ENCODE results near the gene ALDH9A1. TPM values are rescaled to one million over a fixed set of nuclear protein-coding genes. Genes with fewer than 3 reads are reported as not detected.

ALDH9A1 gene
- total RNA-seq, 1 donor from 2014 or later, result 68.2 TPM

DNA sequence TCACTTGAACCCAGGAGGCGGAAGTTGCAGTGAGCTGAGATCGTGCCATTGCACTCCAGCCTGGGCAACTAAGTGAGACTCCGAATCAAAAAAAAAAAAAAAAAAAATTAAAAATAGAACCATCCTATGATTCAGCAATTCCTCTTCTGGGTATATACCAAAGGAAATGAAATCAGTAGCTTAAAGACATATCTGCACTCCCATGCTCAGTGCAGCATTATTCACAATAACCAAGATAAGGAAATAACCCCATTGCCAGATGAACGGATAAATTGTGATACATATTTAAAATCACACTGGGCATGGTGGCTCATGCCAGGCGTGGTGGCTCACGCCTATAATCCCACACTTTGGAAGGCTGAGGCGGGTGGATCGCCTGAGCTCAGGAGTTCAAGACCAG, 23.8 kb downstream of the ALDH9A1 start:
- FAIRE-seq, result no peak

GRCh38 chr1:165671526-165671925, 26.8 kb downstream of the ALDH9A1 start:
- Mint-ChIP-seq H3K27me3 (ENCODE audit: low read depth, unreplicated experiment) (no peaks in the 10 kb centered on the region), H3K4me3 (ENCODE audit: unreplicated experiment) (no peak overlapping the region), H3K9me3 (ENCODE audit: unreplicated experiment) (no peaks in the 10 kb centered on the region), H3K4me1 (ENCODE audit: low read depth, unreplicated experiment) (no peaks in the 10 kb centered on the region), H3K27ac (ENCODE audit: unreplicated experiment) (no peak overlapping the region), H3K36me3 (ENCODE audit: low read depth, unreplicated experiment) (peaks cover 33% of the 10 kb centered on the region)
- no peaks in the 10 kb centered on the region for H3K79me2 ChIP-seq (ENCODE audit: insufficient read depth, low read length)
- H3K4me3 ChIP-seq (ENCODE audit: insufficient read depth, low read depth, low read length), result no peak overlapping the region
- DNase-seq (ENCODE audit: low read depth) (no peak), FAIRE-seq (no peak)
- no peaks in the 10 kb centered on the region for H3K9me3 ChIP-seq (ENCODE audit: insufficient read depth, low read depth, low read length)
- H3K9ac ChIP-seq (ENCODE audit: low read length), result no peak overlapping the region
- peaks cover 34% of the 10 kb centered on the region for H3K36me3 ChIP-seq (ENCODE audit: insufficient read depth, low read length)
- no peaks in the 10 kb centered on the region for H3K4me1 ChIP-seq (ENCODE audit: insufficient read depth, low read length)
- H4K20me1 ChIP-seq (ENCODE audit: insufficient read depth, low read length), result no peaks in the 10 kb centered on the region
- no peak for TF ChIP-seq EZH2 (IDR thresholded peaks at IDR 0.05; ENCODE audit: insufficient read depth, low read length)
- H3K4me2 ChIP-seq (ENCODE audit: low read length), result no peak overlapping the region
- H3K27me3 ChIP-seq (ENCODE audit: insufficient read depth, low read length), result no peaks in the 10 kb centered on the region
- H2AFZ ChIP-seq (ENCODE audit: low read depth, low read length), result no peak overlapping the region
- H3K27ac ChIP-seq (ENCODE audit: low read depth, low read length), result no peak overlapping the region

More for the DNA sequence above, 23.8 kb downstream of the ALDH9A1 start:
- H3K27ac Mint-ChIP-seq (ENCODE audit: unreplicated experiment), result no peak overlapping the region
- peaks cover 20% of the 10 kb centered on the region for H3K36me3 ChIP-seq (ENCODE audit: insufficient read depth, low read length)
- H3K4me3 ChIP-seq (ENCODE audit: insufficient read depth, low read depth, low read length), result no peak overlapping the region
- H3K27me3 Mint-ChIP-seq (ENCODE audit: low read depth, unreplicated experiment), result no peaks in the 10 kb centered on the region
- H4K20me1 ChIP-seq (ENCODE audit: insufficient read depth, low read length), result no peaks in the 10 kb centered on the region
- no peak overlapping the region for H2AFZ ChIP-seq (ENCODE audit: low read depth, low read length)
- no peaks in the 10 kb centered on the region for H3K79me2 ChIP-seq (ENCODE audit: insufficient read depth, low read length)
- H3K4me1 ChIP-seq (ENCODE audit: insufficient read depth, low read length), result no peaks in the 10 kb centered on the region
- TF ChIP-seq, protein P1, sequence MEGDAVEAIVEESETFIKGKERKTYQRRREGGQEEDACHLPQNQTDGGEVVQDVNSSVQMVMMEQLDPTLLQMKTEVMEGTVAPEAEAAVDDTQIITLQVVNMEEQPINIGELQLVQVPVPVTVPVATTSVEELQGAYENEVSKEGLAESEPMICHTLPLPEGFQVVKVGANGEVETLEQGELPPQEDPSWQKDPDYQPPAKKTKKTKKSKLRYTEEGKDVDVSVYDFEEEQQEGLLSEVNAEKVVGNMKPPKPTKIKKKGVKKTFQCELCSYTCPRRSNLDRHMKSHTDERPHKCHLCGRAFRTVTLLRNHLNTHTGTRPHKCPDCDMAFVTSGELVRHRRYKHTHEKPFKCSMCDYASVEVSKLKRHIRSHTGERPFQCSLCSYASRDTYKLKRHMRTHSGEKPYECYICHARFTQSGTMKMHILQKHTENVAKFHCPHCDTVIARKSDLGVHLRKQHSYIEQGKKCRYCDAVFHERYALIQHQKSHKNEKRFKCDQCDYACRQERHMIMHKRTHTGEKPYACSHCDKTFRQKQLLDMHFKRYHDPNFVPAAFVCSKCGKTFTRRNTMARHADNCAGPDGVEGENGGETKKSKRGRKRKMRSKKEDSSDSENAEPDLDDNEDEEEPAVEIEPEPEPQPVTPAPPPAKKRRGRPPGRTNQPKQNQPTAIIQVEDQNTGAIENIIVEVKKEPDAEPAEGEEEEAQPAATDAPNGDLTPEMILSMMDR (IDR thresholded peaks at IDR 0.05; ENCODE audit: insufficient read depth, low read depth, low read length), result no peak
- TF ChIP-seq EZH2 (IDR thresholded peaks at IDR 0.05; ENCODE audit: insufficient read depth, low read length), result no peak
- no peak overlapping the region for H3K4me3 Mint-ChIP-seq (ENCODE audit: unreplicated experiment)
- H3K4me1 Mint-ChIP-seq (ENCODE audit: low read depth, unreplicated experiment), result no peaks in the 10 kb centered on the region
- no peak overlapping the region for H3K9ac ChIP-seq (ENCODE audit: low read length)
- H3K27me3 ChIP-seq (ENCODE audit: insufficient read depth, low read length), result no peaks in the 10 kb centered on the region
- no peak for DNase-seq (ENCODE audit: low read depth)
- no peaks in the 10 kb centered on the region for H3K9me3 Mint-ChIP-seq (ENCODE audit: unreplicated experiment)
- H3K4me2 ChIP-seq (ENCODE audit: low read length), result no peak overlapping the region
- peaks cover 31% of the 10 kb centered on the region for H3K36me3 Mint-ChIP-seq (ENCODE audit: low read depth, unreplicated experiment)
- no peaks in the 10 kb centered on the region for H3K9me3 ChIP-seq (ENCODE audit: insufficient read depth, low read depth, low read length)
- H3K27ac ChIP-seq (ENCODE audit: low read depth, low read length), result no peak overlapping the region

DNA sequence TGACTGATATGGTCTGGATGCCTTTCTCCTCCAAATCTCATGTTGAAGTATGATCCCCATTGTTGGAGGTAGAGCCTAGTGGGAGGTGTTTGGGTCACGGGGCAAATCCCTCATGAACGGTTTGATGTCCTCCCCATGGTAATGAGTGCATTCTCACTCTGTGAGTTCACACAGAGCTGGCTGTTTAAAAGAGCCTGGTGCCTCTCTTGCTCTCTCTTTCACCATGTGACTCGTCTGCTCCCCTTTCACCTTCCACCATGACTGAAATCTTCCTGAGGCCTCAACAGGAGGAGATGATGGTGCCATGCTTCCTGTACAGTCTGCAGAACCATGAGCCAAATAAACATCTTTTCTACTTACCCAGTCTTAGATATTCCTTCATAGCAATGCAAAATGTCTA, 30.2 kb downstream of the ALDH9A1 start:
- DNase-seq (ENCODE audit: low read depth), result no peak
- Histone ChIP-seq H3K27ac (ENCODE audit: low read depth, low read length) (no peak overlapping the region), H3K36me3 (ENCODE audit: insufficient read depth, low read length) (peaks cover 43% of the 10 kb centered on the region), H3K27me3 (ENCODE audit: insufficient read depth, low read length) (no peaks in the 10 kb centered on the region), H3K4me1 (ENCODE audit: insufficient read depth, low read length) (no peaks in the 10 kb centered on the region), H3K4me3 (ENCODE audit: insufficient read depth, low read depth, low read length) (no peak overlapping the region), H2AFZ (ENCODE audit: low read depth, low read length) (no peak overlapping the region), H3K79me2 (ENCODE audit: insufficient read depth, low read length) (no peaks in the 10 kb centered on the region), H3K9ac (ENCODE audit: low read length) (no peak overlapping the region), H4K20me1 (ENCODE audit: insufficient read depth, low read length) (peaks cover 4% of the 10 kb centered on the region), H3K4me2 (ENCODE audit: low read length) (no peak overlapping the region), H3K9me3 (ENCODE audit: insufficient read depth, low read depth, low read length) (no peaks in the 10 kb centered on the region)
- Mint-ChIP-seq H3K4me3 (ENCODE audit: unreplicated experiment) (no peak overlapping the region), H3K4me1 (ENCODE audit: low read depth, unreplicated experiment) (no peaks in the 10 kb centered on the region), H3K27ac (ENCODE audit: unreplicated experiment) (no peak overlapping the region), H3K36me3 (ENCODE audit: low read depth, unreplicated experiment) (peaks cover 30% of the 10 kb centered on the region), H3K9me3 (ENCODE audit: unreplicated experiment) (no peaks in the 10 kb centered on the region), H3K27me3 (ENCODE audit: low read depth, unreplicated experiment) (no peaks in the 10 kb centered on the region)
- TF ChIP-seq EZH2 (IDR thresholded peaks at IDR 0.05; ENCODE audit: insufficient read depth, low read length), result no peak
- TF ChIP-seq, protein P1 (IDR thresholded peaks at IDR 0.05; ENCODE audit: insufficient read depth, low read depth, low read length), result no peak
- no peak for FAIRE-seq

Measured in astrocyte (in vitro differentiated cells and primary cell).